ENCODE data around the gene RIPOR3. TPM values are rescaled to one million over a fixed set of nuclear protein-coding genes. Genes with fewer than 3 reads are reported as not detected.
A peak's percentile ranks its signal among the peaks of the same experiment; 100 is the strongest.

Gene RIPOR3
- total and polyA plus RNA-seq, 9 of the 15 experiments (the other 6 are each of a cell fraction or from before 2014, with no cell fraction given), result 3.3 to 62.7 (median 21.4) TPM

- in situ Hi-C loops (cut with MboI) (loop anchor here (5.0 to 10.0 kb wide), 2 partner anchors 392 to 605 kb away; no protein-coding TSS in a partner anchor), intact Hi-C loops (cut with micrococcal nuclease) (no loop called here)
- no peak for TF ChIP-seq ZNF174 (CRISPR knock-in tag; IDR thresholded peaks at IDR 0.05)
- ChIA-PET CTCF (ENCODE audit: low intra/inter-chr PET ratio) (interaction anchor here (0.6 to 3.5 kb wide), 4 partner anchors 8 to 393 kb away, joined by 3 to 20 read pairs (median 4); no protein-coding TSS in a partner anchor), POLR2A (interaction anchor here (0.6 kb wide), 1 partner anchor 406 kb away, joined by 5 read pairs; no protein-coding TSS in a partner anchor)
- DNase-seq (ENCODE audit: extremely low read depth in 1 of 4, low spot score in 3 of 4) (no peak), ATAC-seq (no peak), FAIRE-seq (no peak)
- H4K20me1 ChIP-seq (replicated peaks; ENCODE audit: control insufficient read depth, insufficient read depth, low read length), result 0 out of 2 replicates have a peak, but pooled peaks cover 3% of the 10 kb centered on the region
- H3K4me2 ChIP-seq (ENCODE audit: insufficient read depth, low read length), result no peak overlapping the region
- peaks cover 92% of the 10 kb centered on the region for H3K36me3 ChIP-seq (ENCODE audit: control insufficient read depth, insufficient read depth, low read length)
- no peaks in the 10 kb centered on the region for H3K9me1 ChIP-seq (ENCODE audit: control insufficient read depth, insufficient read depth, low read length)
- 90% methylated on average over 10 of the region's 10 CpGs for whole genome bisulfite sequencing (ENCODE audit: insufficient coverage, low coverage, missing lambda C conversion rate)
- no peaks in the 10 kb centered on the region for H3K9me3 ChIP-seq (replicated peaks; ENCODE audit: control insufficient read depth, insufficient read depth, low read depth, low read length)
- no peaks in the 10 kb centered on the region for H3K79me2 ChIP-seq (ENCODE audit: control insufficient read depth, insufficient read depth, low read length)
- no TSS peak for BruUV-seq (replicated peaks)
- H3K4me1 ChIP-seq (replicated peaks in 1 of 2; ENCODE audit: control insufficient read depth in 2 of 2, insufficient read depth in 2 of 2, low read length in 2 of 2), result peaks cover 0 to 11% of the 10 kb centered on the region in 2 experiments; a peak in 1 of 5 replicates
- no peak overlapping the region for H3K9ac ChIP-seq (ENCODE audit: insufficient read depth in 1 of 2, low read depth in 2 of 2, low read length in 2 of 2)
- no peaks in the 10 kb centered on the region for H3K27me3 ChIP-seq (ENCODE audit: control insufficient read depth in 2 of 2, insufficient read depth in 2 of 2, low read length in 2 of 2)
- no peak overlapping the region for H3K4me3 ChIP-seq
- no peak overlapping the region for H2AFZ ChIP-seq (ENCODE audit: low read depth, low read length)
- no peak overlapping the region for H3K27ac ChIP-seq (ENCODE audit: extremely low read depth, low read depth, low read length)
Measured at GRCh38 chr20:50579511-50579910, 111.8 kb downstream of the RIPOR3 start.

- intact Hi-C loops (cut with micrococcal nuclease), result no loop called here
Measured at GRCh38 chr20:50578778-50579165, 112.6 kb downstream of the RIPOR3 start.

More at GRCh38 chr20:50578778-50579165, 112.6 kb downstream of the RIPOR3 start:
- Histone ChIP-seq H2AFZ (ENCODE audit: low read depth, low read length) (no peak overlapping the region), H3K9me1 (ENCODE audit: control insufficient read depth, insufficient read depth, low read length) (no peaks in the 10 kb centered on the region), H3K4me2 (ENCODE audit: insufficient read depth, low read length) (no peak overlapping the region), H4K20me1 (replicated peaks; ENCODE audit: control insufficient read depth, insufficient read depth, low read length) (0 out of 2 replicates have a peak, but pooled peaks cover under 1% of the 10 kb centered on the region), H3K79me2 (ENCODE audit: control insufficient read depth, insufficient read depth, low read length) (no peaks in the 10 kb centered on the region), H3K4me1 (replicated peaks in 1 of 2; ENCODE audit: control insufficient read depth in 2 of 2, insufficient read depth in 2 of 2, low read length in 2 of 2) (peaks cover 0 to 11% of the 10 kb centered on the region in 2 experiments; a peak in 1 of 5 replicates), H3K36me3 (ENCODE audit: control insufficient read depth, insufficient read depth, low read length) (peaks cover 93% of the 10 kb centered on the region), H3K9me3 (replicated peaks; ENCODE audit: control insufficient read depth, insufficient read depth, low read depth, low read length) (no peaks in the 10 kb centered on the region), H3K4me3 (no peak overlapping the region), H3K9ac (ENCODE audit: insufficient read depth in 1 of 2, low read depth in 2 of 2, low read length in 2 of 2) (no peak overlapping the region), H3K27ac (ENCODE audit: extremely low read depth, low read depth, low read length) (no peak overlapping the region), H3K27me3 (ENCODE audit: control insufficient read depth in 2 of 2, insufficient read depth in 2 of 2, low read length in 2 of 2) (no peaks in the 10 kb centered on the region)
- CTCF ChIA-PET (ENCODE audit: low intra/inter-chr PET ratio), result interaction anchor here (1.2 to 3.5 kb wide), 2 partner anchors 9 to 392 kb away, joined by 4 to 20 read pairs; no protein-coding TSS in a partner anchor
- no TSS peak for BruUV-seq (replicated peaks)
- FAIRE-seq, result no peak
- 68% methylated on average over 5 of the region's 5 CpGs for WGBS (ENCODE audit: insufficient coverage, low coverage, missing lambda C conversion rate)
- no peak for DNase-seq (ENCODE audit: extremely low read depth in 1 of 4, low spot score in 3 of 4)
- POLR2A ChIA-PET, result no interaction called here
- no peak for TF ChIP-seq SMARCA4 (IDR thresholded peaks at IDR 0.05)
- TF ChIP-seq PTRF (tag; IDR thresholded peaks at IDR 0.05), result no peak
- TF ChIP-seq ZNF316 (IDR thresholded peaks at IDR 0.05), result 0 out of 2 replicates have a peak, but pooled peaks have one; percentile 18
- in situ Hi-C loops (cut with MboI), result loop anchor here (5.0 to 10.0 kb wide), 2 partner anchors 391 to 604 kb away; no protein-coding TSS in a partner anchor
- ATAC-seq, result no peak

Measured in K562 (cell line).